Activated CD8-positive, alpha-beta memory T cell treated with anti-CD3 and anti-CD28 coated beads for 24 hours (primary cell): ENCODE measurements around the gene AUH.
A peak's percentile ranks its signal among the peaks of the same experiment; 100 is the strongest.

Experiments used
- DNase-seq: peaks from one replicate; pipeline ENCODE4 v3.0.0-alpha.2; 2020

AUH gene

DNA sequence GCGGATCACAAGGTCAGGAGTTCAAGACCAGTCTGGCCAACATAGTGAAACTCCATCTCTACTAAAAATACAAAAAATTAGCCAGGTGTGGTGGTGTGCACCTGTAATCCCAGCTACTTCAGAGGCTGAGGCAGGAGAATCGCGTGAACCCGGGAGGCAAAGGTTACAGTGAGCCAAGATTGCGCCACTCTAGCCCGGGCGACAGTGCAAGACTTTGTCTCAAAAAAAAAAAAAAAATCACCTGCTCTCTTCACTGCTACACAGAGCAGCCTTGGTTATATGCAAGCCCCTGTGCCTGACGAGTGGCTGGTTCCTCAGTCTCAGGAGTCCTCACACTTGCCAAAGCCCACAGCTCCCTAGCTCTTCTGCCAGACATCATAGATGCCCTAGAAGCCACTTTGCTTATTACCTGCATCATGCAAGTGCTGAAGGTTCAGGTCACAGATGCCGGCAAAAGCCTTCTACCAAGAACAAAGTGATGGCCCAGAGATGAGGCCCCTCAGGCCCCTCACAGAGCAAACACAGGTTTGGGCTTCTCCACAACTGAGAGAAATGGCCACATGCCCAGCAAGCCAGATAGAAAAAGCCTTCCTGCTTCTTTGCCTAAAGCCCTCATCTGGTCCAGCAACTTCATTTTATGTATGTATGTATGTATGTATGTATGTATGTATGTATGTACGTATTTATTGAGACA is 176.4 kb downstream of the AUH start:
- DNase-seq = peak; percentile 57

- no peak for DNase-seq
Observed at GRCh38 chr9:91182429-91183225, 179.1 kb downstream of the AUH start.

- no peak for DNase-seq
Observed at GRCh38 chr9:91181541-91181940, 180.2 kb downstream of the AUH start.

DNA sequence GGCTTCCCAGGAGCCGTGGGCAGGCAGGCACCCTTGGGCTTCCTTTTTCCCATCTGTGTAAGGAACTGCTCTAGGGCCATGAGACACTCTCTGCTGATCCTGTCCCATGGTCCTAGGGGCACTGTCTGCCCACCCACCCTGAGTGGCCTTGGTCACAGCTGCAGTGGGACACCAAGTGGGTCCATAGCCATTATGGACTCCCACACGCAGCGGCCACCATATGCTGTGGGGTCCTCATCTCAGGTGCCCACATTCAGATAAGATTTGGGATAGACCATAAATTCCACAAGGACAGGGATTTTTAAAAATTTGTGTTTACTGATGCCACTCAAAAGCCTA is 180.8 kb downstream of the AUH start:
- no peak for DNase-seq

DNA sequence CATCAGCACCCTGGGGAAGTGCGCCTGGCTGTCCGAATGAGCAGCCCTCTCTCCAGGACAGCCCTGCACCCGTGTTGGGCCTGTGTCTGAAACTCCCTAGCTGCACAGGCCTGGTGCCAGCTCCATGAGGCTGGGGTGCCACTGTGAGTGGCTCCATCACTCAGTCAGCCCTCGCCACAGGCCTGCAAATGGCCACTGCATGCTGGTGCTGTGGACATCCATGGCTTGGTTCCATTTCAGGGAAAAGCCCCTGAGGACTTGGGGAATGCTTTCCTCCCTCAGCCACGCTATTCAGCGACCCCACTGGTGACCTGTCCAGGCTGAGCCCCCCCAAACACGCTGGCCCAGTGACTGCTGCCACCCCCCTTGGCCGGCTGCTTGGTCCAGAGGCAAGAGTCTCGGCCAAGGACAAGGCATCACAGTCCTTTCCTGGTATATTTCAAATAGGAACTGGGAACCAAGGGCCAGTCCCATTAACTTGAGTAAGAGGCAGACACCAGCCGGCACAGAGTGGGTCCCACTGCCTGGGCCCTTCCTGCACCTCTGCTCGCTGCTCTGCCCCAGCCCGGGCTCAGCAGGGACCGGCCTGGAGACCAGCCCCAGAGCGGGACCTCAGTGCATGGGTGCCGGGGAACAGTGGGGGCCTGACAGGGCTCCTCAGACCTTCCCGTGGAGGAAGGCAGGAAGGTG is 181.3 kb downstream of the AUH start:
- peak; percentile 57 for DNase-seq

- DNase-seq = peak; percentile 56
Observed at GRCh38 chr9:91179237-91180138, 182.2 kb downstream of the AUH start.

- peak; percentile 67 for DNase-seq
Observed at GRCh38 chr9:91178281-91179236, 183.2 kb downstream of the AUH start.

- DNase-seq = peak; percentile 75
Observed at GRCh38 chr9:91177661-91178280, 183.9 kb downstream of the AUH start.

DNA sequence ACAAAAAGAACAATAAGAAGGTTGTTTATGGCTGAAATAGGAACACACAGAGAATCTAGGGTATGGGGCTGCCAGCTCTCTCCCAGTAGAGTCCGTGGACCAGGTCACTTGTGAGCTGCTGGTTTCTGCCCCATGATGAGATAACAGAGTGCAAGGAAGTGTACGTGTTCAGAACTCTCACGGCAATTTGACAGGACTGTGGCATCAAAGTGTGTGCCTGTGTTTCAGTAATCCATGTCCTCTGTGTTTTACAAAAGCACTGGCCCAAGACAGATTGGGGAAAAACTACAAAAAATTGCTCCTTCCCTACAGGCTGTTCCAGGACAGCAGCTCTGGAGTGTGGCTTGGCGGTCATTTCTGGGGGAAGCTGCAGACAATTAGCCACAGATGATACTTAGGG is 184.6 kb downstream of the AUH start:
- peak; percentile 59 for DNase-seq

DNA sequence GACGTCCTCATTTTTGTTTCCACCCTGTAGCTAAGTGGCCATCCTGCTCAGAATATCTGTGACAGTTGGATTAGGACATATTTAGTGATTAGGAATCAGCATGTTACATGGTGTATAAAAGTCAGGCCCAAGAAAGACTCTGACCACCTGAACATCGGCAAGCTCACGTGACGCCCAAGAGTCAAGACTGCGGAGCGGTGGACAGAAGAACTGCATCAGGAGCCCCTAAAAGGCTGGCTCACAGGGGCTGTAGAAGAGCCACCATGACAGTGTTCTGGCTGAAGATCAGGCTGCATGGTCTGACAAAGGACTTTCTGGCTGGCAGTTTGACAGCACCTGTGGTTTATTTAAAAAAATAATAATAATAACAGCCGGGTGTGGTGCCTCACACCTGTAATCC is 185.3 kb downstream of the AUH start:
- peak; percentile 54 for DNase-seq

GRCh38 chr9:91174772-91175171 is 186.9 kb downstream of the AUH start:
- no peak for DNase-seq

DNA sequence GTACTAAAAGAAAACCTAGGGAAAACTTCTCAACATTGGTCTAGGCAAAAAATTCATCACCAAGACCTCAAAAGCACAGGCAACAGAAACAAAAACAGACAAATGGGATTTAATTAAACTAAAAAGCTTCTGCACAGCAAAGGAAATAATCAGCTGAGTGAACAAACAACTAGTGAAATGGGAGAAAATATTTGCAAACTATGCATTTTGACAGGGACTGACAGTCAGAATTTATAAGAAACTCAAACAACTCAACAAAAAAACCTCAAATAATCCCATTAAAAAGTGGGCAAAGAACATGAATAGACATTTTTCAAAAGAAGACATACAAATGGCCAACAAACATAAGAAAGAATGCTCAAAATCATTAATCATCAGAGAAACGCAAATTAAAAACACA is 189.4 kb downstream of the AUH start:
- no peak for DNase-seq

- DNase-seq = no peak
Observed at GRCh38 chr9:91170951-91171350, 190.8 kb downstream of the AUH start.

DNA sequence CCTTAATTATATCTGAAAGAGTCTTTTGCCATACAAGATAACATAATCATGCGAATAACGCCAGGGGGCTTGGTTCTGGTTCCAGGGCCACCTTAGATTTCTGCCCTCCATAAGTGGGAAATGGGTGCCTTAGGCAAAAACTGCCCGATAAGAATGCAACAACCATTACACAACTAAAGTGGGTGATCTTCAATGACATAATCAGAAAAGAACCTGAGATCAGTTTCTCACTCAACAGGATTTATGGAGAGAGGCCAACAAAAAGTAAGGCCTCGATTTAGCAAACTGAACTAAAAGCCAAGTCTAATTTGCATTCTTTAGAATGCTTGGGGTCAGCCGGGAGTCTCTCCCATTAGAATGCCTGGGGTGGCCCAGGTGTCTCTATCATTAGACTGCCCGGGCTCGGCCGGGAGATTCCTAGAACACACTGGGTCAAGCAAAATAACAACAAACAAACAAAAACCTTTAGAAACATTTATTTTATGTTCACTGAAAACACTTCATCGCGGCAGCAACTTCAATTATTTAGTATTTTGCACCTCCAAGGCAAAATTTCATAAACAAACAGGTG is 194.8 kb downstream of the AUH start:
- no peak for DNase-seq

GRCh38 chr9:91164724-91165520 is 196.8 kb downstream of the AUH start:
- DNase-seq = peak; percentile 86
